Panc1 (cell line): ENCODE results near the gene TBC1D22A. TPM values are rescaled to one million over a fixed set of nuclear protein-coding genes. Genes with fewer than 3 reads are reported as not detected.

Source experiments
- ATAC-seq: fragments of 200-7000 bp; cut with Tn5 transposase; 2 replicates; pipeline ENCODE4 v1.9.1; 2020; ENCODE audit warnings: mild to moderate bottlenecking, moderate library complexity
- BruUV-seq: library from RNA; stranded (reverse); fragments of 400-500 nt; replicated peaks from 2 replicates; lab custom pipeline; 2021; lab: Mats Ljungman, UMichigan
- CTCF ChIA-PET: fragments of 300-600 bp; sonication (Branson Sonifier 250); formaldehyde crosslinking; loops from one replicate; lab custom pipeline; 2022; ENCODE audit warnings: antibody characterized with exemption; lab: Charles Lee
- POLR2A ChIA-PET: fragments of 300-600 bp; sonication (Branson Sonifier 250); formaldehyde crosslinking; loops from one replicate; lab custom pipeline; 2022; ENCODE audit warnings: antibody characterized with exemption; lab: Charles Lee
- DNase-seq: peaks from one replicate; pipeline ENCODE4 v3.0.0-alpha.2; 2010; ENCODE audit warnings: low read depth, low spot score
- H3K27ac ChIP-seq: 2 replicates; pipeline ENCODE4 v1.5.1; 2011; ENCODE audit warnings: mild to moderate bottlenecking, low read length, inconsistent platforms
- H3K27me3 ChIP-seq: fragments of 200-500 bp; sonication (Bioruptor generic); 2 replicates; pipeline ENCODE4 v1.6.0; 2014; ENCODE audit warnings: low read length, inconsistent platforms; ENCODE audit not compliant: control insufficient read depth, insufficient read depth
- H3K36me3 ChIP-seq: fragments of 200-500 bp; sonication (Bioruptor generic); 2 replicates; pipeline ENCODE4 v1.5.1; 2014; ENCODE audit warnings: inconsistent platforms, mild to moderate bottlenecking, low read length, moderate library complexity; ENCODE audit not compliant: control insufficient read depth, insufficient read depth
- H3K4me1 ChIP-seq: 2 replicates; pipeline ENCODE4 v1.5.1; 2011; ENCODE audit warnings: inconsistent platforms, mild to moderate bottlenecking, low read length, moderate library complexity; ENCODE audit not compliant: control insufficient read depth, insufficient read depth
- H3K4me3 ChIP-seq, 2 experiments: 2 replicates each; pipeline ENCODE4 v1.5.1; 2011 to 2012; ENCODE audit warnings: low read depth in 2 of 2, low read length in 2 of 2, mild to moderate bottlenecking in 2 of 2, inconsistent platforms in 1 of 2, moderate library complexity in 1 of 2
- H3K9me3 ChIP-seq: fragments of 200-500 bp; sonication (Bioruptor generic); 2 replicates; pipeline ENCODE4 v1.5.1; 2014; ENCODE audit warnings: low read depth, mild to moderate bottlenecking, inconsistent platforms, low read length, moderate library complexity; ENCODE audit not compliant: control insufficient read depth, insufficient read depth
- POLR2AphosphoS5 ChIP-seq: IDR thresholded peaks from 2 replicates; pipeline ENCODE4 v1.6.1; 2012; ENCODE audit warnings: mild to moderate bottlenecking, low read depth, low read length, moderate library complexity
- SIN3A ChIP-seq: IDR thresholded peaks from 2 replicates; pipeline ENCODE4 v1.6.1; 2012; ENCODE audit warnings: low read depth, mild to moderate bottlenecking, low read length, moderate library complexity, borderline replicate concordance; ENCODE audit not compliant: insufficient read depth
- TCF7L2 ChIP-seq: IDR thresholded peaks from 2 replicates; pipeline ENCODE4 v1.6.1; 2011; ENCODE audit warnings: mild to moderate bottlenecking, low read depth, low read length, inconsistent platforms
- in situ Hi-C: cut with HindIII; loops from 2 replicates; pipeline ENCODE4 v1.10.0; 2016; ENCODE audit warnings: low sequenced_read_pairs, low pct_unique_long_range_greater_than_20kb
- intact Hi-C: fragments of 100-400 bp; cut with micrococcal nuclease; formaldehyde crosslinking; loops from one replicate; pipeline ENCODE4 v1.10.0; 2022; ENCODE audit not compliant: unreplicated experiment
- total RNA-seq: library from RNA; stranded (reverse); gene quantifications from one replicate; pipeline ENCODE4 v1.2.1, GENCODE V29; 2021; ENCODE audit not compliant: unreplicated experiment
- TF ChIP-seq, protein P1 (sequence below), 2 experiments: IDR thresholded peaks; 2 replicates each; pipeline ENCODE4 v1.6.1; 2011 to 2012; ENCODE audit warnings: low read depth in 2 of 2, control low read depth in 1 of 2, low read length in 1 of 2, mild to moderate bottlenecking in 1 of 2, moderate library complexity in 1 of 2; ENCODE audit not compliant: insufficient read depth in 1 of 2
- TF ChIP-seq, protein P2 (sequence below): fragments of 450-650 bp; IDR thresholded peaks from 2 replicates; pipeline ENCODE4 v1.5.1; 2017; ENCODE audit warnings: mild to moderate bottlenecking

The TBC1D22A gene
- total RNA-seq, 1 experiment from 2014 or later: 28.7 TPM

DNA sequence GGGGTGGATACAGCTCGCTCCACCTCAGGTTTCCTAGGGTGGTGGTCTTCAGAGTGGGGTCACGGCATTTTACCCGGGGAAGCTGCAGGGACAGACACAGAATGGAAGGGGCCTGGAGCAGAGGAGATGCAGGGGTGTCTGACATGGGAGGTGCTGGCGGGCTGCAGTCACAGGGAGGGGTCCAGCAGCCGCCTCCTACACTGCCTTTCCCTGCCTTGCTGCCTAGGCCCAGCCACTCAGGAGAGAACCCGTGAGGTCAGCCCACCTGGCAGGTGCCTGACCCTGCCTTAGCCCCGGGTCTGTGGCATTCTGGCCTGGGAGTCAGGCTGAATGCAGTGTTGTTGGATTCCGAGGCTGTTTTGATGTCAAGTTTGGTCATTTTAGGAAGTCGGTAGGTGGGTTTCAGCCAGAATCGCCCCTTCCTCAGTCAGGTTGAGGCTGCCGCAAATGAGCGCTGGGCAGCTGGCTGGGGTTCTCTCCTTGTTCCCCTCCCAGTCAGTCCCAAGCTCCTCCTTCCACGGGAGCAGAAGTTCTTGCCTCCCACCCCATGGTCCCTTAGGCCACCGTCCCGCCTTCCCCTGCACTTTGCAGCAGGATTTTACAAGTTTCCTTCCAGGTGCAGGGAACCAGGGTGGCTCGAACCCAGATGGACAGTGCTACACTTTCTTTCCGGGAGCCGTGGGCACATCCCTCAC lies 294.5 kb downstream of the TBC1D22A start:
- Histone ChIP-seq H3K4me1 (no peaks in the 10 kb centered on the region), H3K9me3 (no peaks in the 10 kb centered on the region), H3K4me3 (no peak overlapping the region), H3K36me3 (no peaks in the 10 kb centered on the region), H3K27ac (no peak overlapping the region), H3K27me3 (no peaks in the 10 kb centered on the region)
- TF ChIP-seq, protein P1, sequence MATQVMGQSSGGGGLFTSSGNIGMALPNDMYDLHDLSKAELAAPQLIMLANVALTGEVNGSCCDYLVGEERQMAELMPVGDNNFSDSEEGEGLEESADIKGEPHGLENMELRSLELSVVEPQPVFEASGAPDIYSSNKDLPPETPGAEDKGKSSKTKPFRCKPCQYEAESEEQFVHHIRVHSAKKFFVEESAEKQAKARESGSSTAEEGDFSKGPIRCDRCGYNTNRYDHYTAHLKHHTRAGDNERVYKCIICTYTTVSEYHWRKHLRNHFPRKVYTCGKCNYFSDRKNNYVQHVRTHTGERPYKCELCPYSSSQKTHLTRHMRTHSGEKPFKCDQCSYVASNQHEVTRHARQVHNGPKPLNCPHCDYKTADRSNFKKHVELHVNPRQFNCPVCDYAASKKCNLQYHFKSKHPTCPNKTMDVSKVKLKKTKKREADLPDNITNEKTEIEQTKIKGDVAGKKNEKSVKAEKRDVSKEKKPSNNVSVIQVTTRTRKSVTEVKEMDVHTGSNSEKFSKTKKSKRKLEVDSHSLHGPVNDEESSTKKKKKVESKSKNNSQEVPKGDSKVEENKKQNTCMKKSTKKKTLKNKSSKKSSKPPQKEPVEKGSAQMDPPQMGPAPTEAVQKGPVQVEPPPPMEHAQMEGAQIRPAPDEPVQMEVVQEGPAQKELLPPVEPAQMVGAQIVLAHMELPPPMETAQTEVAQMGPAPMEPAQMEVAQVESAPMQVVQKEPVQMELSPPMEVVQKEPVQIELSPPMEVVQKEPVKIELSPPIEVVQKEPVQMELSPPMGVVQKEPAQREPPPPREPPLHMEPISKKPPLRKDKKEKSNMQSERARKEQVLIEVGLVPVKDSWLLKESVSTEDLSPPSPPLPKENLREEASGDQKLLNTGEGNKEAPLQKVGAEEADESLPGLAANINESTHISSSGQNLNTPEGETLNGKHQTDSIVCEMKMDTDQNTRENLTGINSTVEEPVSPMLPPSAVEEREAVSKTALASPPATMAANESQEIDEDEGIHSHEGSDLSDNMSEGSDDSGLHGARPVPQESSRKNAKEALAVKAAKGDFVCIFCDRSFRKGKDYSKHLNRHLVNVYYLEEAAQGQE (IDR thresholded peaks at IDR 0.05; ENCODE audit: insufficient read depth in 1 of 2, low read depth in 2 of 2, low read length in 1 of 2): no peak
- no peak for TF ChIP-seq POLR2AphosphoS5
- no peak for TF ChIP-seq SIN3A
- TF ChIP-seq, protein P2, sequence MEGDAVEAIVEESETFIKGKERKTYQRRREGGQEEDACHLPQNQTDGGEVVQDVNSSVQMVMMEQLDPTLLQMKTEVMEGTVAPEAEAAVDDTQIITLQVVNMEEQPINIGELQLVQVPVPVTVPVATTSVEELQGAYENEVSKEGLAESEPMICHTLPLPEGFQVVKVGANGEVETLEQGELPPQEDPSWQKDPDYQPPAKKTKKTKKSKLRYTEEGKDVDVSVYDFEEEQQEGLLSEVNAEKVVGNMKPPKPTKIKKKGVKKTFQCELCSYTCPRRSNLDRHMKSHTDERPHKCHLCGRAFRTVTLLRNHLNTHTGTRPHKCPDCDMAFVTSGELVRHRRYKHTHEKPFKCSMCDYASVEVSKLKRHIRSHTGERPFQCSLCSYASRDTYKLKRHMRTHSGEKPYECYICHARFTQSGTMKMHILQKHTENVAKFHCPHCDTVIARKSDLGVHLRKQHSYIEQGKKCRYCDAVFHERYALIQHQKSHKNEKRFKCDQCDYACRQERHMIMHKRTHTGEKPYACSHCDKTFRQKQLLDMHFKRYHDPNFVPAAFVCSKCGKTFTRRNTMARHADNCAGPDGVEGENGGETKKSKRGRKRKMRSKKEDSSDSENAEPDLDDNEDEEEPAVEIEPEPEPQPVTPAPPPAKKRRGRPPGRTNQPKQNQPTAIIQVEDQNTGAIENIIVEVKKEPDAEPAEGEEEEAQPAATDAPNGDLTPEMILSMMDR: no peak
- no peak for TF ChIP-seq TCF7L2
- in situ Hi-C loops: no loop called here
- no TSS peak for BruUV-seq
- ChIA-PET CTCF (no interaction called here), POLR2A (no interaction called here)
- intact Hi-C loops: no loop called here
- ATAC-seq: no peak
- DNase-seq: no peak

DNA sequence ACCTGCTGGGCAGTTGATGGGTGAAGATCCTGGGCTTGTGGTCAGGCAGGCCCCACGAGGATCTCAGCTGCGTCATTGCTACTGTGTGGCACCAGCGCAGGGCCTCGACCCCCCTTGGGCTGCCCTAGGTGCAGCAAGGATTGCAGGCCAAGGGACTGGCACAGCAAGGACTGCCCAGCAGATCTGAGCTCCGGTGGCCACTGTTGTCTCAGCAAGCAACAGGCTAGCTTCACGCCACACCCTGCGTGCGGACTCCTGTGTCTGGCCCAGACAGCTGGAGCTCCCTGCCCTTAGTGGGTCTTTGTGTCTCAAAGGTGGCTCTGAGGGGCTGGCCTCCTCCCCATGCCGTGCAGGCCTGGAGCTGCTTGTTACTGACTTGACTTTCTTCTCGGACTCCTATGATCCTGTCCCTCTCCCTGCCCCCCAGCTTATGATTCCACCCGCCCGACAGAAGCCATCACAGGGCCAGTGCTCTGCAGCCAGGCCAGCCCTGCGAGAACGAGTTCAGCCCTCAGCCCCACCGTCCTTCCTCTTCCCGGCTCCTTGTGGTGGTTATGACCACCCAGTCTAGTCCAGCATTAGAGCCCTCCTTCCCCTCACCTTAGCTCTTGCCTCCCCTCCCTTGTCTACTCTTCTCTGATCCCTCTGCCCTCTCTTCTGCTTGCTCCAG lies 295.6 kb downstream of the TBC1D22A start:
- H3K36me3 ChIP-seq: no peaks in the 10 kb centered on the region
- no TSS peak for BruUV-seq
- no peak overlapping the region for H3K4me3 ChIP-seq
- H3K27me3 ChIP-seq: no peaks in the 10 kb centered on the region
- intact Hi-C loops (no loop called here), in situ Hi-C loops (no loop called here)
- no peak overlapping the region for H3K27ac ChIP-seq
- DNase-seq (no peak), ATAC-seq (no peak)
- TF ChIP-seq, protein P2: no peak
- TF ChIP-seq, protein P1 (IDR thresholded peaks at IDR 0.05; ENCODE audit: insufficient read depth in 1 of 2, low read depth in 2 of 2, low read length in 1 of 2): no peak
- no peak for TF ChIP-seq SIN3A
- no peak for TF ChIP-seq POLR2AphosphoS5
- no peak for TF ChIP-seq TCF7L2
- POLR2A ChIA-PET: no interaction called here
- CTCF ChIA-PET: no interaction called here
- H3K4me1 ChIP-seq: no peaks in the 10 kb centered on the region
- no peaks in the 10 kb centered on the region for H3K9me3 ChIP-seq
